GM21423 (cell line): ENCODE data around the gene HOXC4.
A peak's percentile ranks its signal among the peaks of the same experiment; 100 is the strongest.

Experiments used
- ATAC-seq: cut with Tn5 transposase; IDR thresholded peaks from one replicate; pipeline ENCODE4 v1.9.1; 2021; ENCODE audit warnings: mild to moderate bottlenecking, moderate library complexity; ENCODE audit not compliant: unreplicated experiment

HOXC4 gene

GRCh38 chr12:54015018-54015931, 38.4 kb upstream of the HOXC4 start:
- ATAC-seq: no peak

- no peak for ATAC-seq
Observed at GRCh38 chr12:54016051-54016450, 37.6 kb upstream of the HOXC4 start.

GRCh38 chr12:54016478-54016964, 37.1 kb upstream of the HOXC4 start:
- no peak for ATAC-seq

- peak; percentile 37 for ATAC-seq
Observed at GRCh38 chr12:54017027-54017788, 36.4 kb upstream of the HOXC4 start.

- ATAC-seq: peak; percentile 75
Observed at GRCh38 chr12:54017878-54018467, 35.7 kb upstream of the HOXC4 start.

- ATAC-seq: no peak
Observed at GRCh38 chr12:54018468-54018984, 35.1 kb upstream of the HOXC4 start.

GRCh38 chr12:54019091-54019811, 34.4 kb upstream of the HOXC4 start:
- ATAC-seq: no peak

GRCh38 chr12:54019924-54020590, 33.6 kb upstream of the HOXC4 start:
- ATAC-seq: no peak

- ATAC-seq: no peak
Observed at GRCh38 chr12:54020591-54021405, 32.8 kb upstream of the HOXC4 start.

GRCh38 chr12:54021432-54022013, 32.1 kb upstream of the HOXC4 start:
- ATAC-seq: no peak

- ATAC-seq: no peak
Observed at GRCh38 chr12:54022960-54023884, 30.4 kb upstream of the HOXC4 start.

GRCh38 chr12:54024127-54024526, 29.5 kb upstream of the HOXC4 start:
- no peak for ATAC-seq

- ATAC-seq: no peak
Observed at GRCh38 chr12:54024581-54025305, 28.9 kb upstream of the HOXC4 start.

- ATAC-seq: no peak
Observed at GRCh38 chr12:54025499-54026405, 27.9 kb upstream of the HOXC4 start.

GRCh38 chr12:54026640-54027441, 26.8 kb upstream of the HOXC4 start:
- no peak for ATAC-seq
